ENCODE results near the gene HDGFL3.

The HDGFL3 gene

DNA sequence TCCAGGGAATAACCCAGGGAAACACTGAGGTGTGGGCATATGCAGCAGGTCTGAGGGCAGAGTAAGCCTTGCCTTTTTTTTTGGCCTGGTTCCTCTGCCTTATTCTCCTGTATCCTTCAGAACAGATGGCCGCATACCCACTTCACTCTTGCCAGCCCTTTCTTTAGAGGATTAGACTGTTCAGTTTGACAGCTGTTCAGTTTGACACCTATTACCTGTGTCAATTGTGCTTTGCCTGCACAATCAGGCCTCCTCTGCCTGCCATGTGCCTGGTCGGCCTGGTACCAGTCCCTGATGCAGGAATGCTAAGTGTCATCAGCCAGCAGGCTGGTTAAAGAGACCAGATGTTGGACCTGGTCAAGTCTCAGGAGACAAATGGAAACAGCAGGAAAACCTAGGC lies 77.8 kb downstream of the HDGFL3 start:
- DNase-seq (ENCODE audit: low read depth in 1 of 2, low spot score in 1 of 2) = no peak

DNA sequence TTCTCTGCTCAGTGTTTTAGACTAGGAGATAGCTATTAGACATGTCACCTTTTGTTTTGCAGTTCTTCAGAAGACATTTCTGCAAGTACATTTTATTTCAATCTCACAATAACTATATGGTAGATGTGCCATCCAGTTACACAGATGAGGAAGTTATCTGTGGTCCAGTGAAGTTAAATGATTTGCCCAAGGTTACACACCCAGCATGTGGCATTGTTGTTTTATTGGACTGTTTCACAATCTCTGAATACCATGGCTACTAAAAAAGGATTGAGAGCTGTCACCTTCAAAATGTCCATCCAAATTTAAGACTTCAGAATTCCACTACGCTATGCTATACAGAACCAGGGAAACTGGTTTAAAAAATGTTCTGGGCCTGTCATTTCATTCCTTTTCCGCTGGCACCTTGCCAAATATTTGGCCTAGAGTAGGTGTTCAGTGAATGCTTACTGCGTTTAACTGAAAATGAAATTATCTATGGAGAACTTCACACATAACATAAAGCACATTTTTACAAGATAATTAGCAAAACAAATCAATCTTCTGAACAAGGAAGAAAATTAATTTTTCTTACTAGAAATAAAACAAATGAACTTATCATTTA lies 80.0 kb downstream of the HDGFL3 start:
- DNase-seq (ENCODE audit: low read depth in 1 of 2, low spot score in 1 of 2) = no peak

DNA sequence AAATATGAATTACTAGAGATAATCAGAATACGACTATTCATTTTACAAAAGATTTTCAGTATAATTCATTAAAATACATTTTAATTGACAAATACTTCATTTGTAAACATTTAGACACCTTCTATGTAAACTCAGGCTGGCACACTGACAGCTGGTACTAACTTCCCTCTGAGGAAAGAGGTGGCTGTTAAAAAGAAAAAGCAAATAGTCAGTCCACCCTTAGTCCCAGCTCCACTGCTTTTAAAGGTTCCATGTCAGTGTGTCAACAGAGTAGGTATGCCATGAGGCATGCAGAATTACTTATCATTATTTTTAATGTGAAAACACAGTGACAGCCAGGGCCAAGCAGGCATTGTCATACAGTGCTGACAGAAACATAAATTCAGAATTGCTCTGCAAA lies 84.1 kb downstream of the HDGFL3 start:
- DNase-seq (ENCODE audit: low read depth in 1 of 2, low spot score in 1 of 2) = no peak

DNA sequence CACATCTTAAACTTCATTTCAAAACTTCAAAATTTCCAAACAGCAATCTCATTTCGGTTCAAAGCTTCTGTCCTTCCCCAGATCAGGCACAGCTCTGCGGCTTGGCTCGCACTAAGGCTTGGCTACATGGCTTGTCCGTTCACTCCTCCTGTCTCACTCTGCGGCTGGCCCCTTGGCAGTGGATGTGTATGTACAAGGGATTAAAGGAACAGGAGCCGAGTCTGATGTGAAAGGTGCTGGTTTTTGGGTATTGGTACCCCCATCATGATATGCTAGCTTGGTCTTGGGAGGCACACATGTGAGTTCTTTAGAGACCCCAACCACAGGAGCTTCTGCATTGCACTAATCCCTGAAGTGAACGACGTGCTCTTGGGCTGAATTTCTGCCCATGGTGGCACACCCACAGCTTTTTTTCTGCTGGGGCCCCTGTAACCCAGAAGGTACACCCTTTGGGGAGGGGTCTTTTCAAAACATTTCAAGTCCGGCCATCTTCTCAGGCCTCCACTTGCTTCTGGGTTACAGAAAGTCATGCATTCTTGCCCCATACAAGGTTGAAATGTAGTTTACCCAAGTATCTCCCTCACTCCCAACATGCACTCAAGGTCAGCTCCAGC lies 87.5 kb downstream of the HDGFL3 start:
- no peak for DNase-seq (ENCODE audit: low read depth in 1 of 2, low spot score in 1 of 2)

DNA sequence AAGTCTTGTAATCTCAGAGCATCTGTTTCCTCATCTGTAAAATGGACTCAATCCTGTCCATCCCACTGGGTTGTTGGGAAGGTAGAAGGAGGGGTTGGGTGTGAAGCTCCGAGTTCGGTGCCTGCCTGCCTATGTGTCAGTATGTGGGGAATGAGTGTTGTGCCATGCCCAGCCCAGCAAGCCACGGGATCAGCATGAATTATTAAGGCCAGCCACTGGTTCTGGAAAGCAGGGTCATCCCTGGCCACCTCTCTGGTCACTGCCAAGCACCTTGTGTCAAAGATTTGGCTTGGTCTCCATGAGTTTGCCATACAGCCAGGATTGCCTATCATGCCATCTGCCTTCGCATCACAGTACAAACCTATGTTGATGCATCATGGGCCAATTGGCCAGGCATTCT lies 88.7 kb downstream of the HDGFL3 start:
- DNase-seq (ENCODE audit: low read depth in 1 of 2, low spot score in 1 of 2) = no peak

DNA sequence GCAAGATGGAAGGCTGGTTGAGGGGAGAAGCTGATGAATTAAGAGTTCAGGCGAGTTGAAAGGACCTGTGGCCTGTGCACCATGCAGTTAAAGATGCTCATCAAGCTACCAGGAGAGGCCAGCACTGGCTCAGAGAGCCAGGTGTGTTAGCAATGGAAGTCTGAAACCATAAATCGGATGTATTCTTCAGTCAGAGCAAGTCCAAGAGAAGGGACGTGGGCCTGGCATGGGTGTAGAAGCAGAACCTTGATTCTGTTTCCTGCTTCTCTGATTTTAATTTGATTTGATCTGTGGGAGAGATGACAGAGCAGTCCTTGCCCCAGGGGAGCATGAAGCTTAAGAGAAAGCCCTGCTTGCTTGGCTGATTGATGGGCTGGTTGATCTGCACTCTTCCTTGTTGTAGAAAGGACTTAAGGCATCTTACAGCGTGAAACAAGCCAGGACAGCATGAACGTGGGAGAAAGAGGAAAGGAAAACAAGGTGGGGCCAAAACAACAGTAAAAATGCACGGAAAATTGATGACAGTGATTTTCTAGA lies 89.3 kb downstream of the HDGFL3 start:
- DNase-seq (ENCODE audit: low read depth in 1 of 2, low spot score in 1 of 2) = no peak

DNA sequence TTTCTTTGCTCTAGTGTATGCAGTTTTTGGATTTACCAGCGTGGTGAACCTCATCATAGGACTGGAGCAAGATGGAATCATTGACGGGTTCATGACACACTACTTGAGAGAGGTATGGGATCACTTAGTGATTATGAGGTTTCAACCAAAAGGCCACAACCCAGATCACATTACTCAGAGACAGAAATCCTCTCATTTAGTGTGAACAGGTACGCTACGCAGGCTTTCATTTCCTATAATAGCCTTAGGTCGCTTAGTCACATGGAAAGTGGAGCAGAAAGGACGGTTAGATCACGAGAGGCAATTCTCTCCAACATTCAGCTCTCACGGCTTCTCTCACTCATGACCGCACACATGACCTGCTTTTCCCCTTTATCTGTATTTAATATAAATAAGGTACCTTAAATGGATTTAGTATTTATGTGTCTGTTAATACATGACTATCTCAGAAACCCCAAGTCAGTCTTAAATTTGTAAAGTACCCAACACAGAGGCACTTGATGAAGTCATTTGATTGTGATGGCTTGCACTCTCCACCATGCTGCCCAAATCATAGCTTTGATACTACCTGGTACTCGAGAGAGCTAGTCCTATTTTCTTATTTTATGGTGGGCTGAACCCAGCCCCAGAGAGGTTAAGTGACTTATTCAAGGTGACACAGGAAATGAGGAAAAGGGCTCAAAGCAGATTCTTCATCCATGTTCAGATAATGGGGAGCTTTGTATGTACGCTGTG lies 91.6 kb downstream of the HDGFL3 start:
- DNase-seq (ENCODE audit: low read depth in 1 of 2, low spot score in 1 of 2) = no peak

DNA sequence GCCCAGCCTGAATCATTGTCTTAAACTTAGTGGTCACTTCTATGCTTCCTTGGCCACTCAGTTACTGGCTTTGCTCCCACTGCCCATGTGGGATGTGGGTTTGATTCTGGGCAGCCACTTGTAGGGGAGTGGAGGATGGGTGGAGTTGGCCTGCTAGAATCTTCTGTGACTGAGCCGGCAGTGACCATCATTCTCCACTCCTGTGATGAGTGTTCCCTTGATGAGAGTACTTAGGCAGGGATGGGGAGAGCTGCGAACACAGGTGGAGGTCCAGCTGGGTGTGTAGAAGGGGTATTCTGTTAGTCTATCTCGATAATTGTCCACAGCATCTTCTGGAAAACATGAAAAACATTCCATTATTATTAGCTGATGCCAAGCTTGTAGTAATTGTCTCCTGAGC lies 92.2 kb downstream of the HDGFL3 start:
- DNase-seq (ENCODE audit: low read depth in 1 of 2, low spot score in 1 of 2) = no peak

DNA sequence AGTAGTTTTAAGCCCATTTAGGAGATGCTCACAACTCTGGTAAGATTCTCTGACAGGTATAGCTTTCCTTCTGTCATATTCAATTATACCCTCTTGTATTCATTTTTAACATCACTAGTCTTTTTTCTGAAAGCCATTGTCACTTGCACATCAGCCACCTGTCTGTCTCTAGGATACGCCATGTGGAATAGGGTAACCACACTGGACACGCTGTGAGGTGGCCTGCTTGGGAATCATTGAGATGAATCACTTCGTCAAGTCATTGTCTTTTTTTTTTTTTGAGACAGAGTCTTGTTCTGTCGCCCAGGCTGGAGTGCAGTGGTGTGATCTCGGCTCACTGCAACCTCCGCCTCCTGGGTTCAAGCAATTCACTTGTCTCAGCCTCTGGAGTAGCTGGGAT lies 92.8 kb downstream of the HDGFL3 start:
- DNase-seq (ENCODE audit: low read depth in 1 of 2, low spot score in 1 of 2) = no peak

DNA sequence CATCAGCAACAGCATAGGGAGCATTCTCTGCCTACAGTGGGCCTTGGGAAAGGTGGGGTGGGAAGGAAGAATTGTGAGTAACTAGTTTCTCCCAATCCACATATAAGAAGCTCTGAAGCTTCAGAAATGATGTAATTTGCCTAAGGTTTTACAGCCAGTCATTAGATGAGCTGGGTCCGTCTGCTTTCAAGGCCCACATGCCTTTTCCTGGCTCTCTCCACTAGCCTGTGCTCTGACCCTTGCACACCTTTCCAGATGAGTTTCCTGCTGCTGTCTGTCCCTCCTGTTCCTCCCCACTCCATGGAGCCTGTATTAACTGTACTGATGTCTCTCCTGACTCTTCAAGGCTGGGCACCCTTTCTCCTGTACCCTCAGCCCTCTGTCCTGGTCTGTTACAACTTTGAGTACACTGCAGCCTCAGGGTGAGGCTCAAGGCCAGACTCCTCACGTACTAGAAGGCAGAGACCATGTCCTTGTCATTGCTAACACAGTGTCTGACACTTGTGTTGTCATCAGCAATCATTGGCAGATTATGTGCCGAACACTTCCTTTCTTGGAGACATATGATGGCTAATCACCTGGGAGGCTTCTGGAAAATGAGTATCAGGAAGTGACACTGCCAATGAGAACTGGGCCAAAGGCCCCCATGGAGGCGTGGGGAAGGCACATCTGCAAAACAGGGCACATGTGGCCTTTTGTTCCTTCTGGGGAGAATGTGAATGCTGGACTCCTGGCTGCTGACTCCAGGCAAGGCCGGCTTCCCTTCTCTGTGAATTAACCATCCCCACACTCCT lies 93.5 kb downstream of the HDGFL3 start:
- DNase-seq (ENCODE audit: low read depth in 1 of 2, low spot score in 1 of 2) = no peak

DNA sequence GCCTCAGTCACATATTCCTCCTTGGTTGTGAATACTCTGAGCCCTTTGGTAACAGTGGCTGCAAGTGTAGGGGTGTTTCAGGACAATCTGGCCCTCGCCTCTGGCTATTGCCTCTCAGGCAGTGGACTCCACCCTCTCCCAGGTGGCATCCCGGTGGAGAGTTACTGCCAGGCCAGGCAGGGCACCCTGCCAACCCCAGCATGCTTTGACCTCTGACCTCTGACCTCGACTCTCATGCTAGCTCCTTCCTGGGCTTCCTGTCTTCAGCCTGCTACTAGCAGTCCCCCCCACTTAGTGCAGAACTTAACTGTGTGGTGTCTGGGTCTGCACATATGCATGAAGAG lies 94.7 kb downstream of the HDGFL3 start:
- no peak for DNase-seq (ENCODE audit: low read depth in 1 of 2, low spot score in 1 of 2)

DNA sequence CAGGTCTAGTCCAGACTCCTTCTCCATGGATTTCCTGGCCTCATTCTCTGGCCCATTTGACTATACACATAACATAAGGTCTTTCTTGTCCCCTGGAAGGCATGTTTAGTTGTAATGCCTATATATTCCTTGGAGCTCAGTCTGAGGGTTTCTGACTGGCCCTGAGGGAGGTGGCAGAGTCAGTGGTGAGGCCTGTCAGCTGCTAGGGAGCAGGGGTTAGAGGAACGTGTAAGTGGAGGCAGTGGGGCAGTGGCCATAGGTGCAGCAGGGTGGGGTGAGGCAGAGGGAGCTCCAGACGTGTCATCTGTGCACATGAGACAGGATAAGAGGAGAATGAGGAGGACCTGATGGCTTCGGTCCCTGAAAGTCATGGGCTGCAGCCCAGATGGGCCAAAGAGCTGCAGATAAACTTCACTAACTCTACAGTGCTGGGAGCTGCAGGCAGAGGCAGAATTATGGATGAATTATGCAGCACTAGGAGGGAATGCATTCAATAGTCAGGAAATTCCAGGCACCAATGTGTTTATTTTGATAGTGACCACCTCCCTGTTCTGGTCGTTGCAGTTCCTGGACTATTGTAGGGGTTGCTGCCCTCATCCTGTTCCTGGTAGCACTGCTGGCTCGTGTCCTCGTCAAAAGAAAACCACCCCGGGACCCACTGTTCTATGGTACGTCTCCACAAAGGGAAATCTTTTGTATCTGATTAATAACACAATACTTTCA lies 95.2 kb downstream of the HDGFL3 start:
- DNase-seq (ENCODE audit: low read depth in 1 of 2, low spot score in 1 of 2) = no peak

DNA sequence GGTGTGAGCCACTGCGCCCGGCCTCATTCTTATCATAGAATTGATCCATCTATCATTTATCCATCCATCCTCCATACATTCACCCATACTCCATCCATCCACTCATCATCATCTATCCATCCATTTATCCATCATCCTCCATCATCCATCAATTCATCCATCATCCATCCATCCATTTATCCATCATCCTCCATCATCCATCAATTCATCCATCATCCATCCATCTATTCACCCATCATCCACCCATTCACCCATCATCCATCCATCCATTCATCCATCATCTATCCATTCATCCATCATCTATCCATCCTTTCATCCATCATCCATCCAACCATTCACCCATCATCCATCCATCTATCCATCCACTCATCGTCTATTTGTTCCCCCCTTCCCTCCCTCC lies 96.5 kb downstream of the HDGFL3 start:
- no peak for DNase-seq (ENCODE audit: low read depth in 1 of 2, low spot score in 1 of 2)

DNA sequence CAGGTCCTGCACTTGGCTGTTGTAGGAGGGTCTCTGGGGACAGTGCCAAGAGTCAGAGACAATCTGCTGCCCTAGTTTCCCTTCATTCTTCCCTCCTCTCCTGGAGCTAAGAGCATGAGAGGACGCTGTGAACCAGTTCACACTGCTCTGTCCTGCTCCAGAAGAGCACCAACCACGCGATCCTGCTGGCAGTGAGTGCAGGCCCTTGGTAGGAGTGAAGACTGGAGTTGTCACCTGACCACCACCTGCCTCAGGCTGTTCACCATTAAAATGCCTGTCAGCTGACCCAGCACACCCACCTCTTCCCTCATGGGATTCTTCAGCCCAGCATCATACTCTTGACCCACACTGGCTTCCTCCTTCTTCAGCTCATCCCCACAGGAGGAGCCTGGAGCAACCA lies 97.2 kb downstream of the HDGFL3 start:
- no peak for DNase-seq (ENCODE audit: low read depth in 1 of 2, low spot score in 1 of 2)

DNA sequence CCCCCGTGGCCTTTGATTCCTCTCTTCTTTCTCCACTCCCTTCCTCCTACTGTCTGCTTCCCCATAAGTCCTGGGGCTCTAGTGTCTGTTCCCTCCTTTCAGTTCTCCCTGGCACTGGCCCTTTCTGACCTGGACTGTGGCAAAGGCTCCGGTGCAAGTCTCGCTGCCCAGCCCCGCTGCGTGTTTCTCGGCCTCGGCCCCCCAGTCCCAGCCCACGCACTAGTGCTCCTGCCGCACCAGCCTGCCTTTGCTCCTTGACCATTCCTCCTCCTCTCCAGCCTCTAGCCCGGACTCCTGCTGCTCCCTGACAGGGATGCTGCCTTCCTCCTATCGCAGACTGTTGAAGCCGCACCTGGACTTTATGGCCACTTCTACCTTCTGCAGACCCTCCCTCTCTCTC lies 98.1 kb downstream of the HDGFL3 start:
- DNase-seq (ENCODE audit: low read depth in 1 of 2, low spot score in 1 of 2) = no peak

DNA sequence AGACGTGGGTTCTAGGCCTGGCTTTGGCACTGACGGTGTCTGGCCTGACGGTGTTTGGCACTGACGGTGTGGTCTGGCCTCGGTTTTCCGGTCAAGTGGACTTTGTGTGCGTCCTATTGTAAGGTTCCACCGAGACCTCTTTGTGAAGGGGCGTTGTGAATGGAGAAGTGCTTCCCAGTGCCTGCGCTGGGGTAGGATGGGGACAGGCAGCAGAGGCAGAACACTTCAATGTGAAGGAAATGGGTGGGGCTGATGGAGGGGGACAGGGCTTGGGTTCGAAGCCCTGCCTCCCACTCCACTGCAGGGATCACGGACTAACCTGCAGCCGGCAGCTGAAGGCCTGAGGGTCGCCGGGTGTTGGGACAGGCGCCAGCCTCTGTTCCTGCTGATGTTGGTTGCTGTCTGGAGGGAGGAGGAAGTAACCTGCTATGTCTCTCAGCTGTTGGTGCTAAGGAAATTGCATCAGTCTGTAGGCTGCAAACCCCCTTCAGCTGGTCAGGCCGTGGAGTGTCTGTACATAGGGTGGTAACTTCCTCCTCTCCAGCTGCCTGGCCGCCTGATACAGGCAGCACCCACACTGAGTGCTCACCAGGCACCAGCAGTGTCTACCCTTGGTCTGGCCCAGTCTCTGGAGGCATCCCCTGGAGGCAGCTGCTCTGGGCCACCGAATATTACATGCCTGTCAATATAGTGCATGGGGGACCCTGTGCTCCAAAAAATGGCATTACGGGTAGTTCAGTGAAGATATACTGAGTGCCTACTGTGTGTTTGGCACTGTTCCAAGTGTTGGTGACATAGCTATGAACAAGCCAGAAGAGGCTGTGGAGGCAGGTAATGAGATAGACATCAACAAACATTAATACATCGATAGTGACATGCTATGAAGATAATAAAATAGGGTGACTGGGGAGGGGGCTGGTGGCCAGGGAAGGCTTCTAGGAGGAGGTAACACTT lies 99.1 kb downstream of the HDGFL3 start:
- no peak for DNase-seq (ENCODE audit: low read depth in 1 of 2, low spot score in 1 of 2)

DNA sequence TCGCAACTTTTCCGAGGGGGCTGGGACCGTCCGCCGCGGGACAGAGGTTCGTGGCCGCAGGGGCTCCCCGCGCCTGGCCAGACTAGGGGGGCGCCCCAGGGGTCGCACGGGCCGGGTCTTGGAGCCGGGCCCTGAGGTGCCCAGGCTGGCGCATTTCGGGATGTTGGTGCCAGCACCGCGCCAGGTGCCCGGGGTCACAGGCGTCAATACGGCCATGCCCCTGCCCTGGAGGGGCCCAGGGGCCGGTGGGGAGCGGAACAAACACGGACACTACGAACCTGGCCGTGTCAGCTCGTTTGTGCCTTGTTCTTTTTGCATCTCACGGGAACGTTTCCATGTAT lies 99.8 kb downstream of the HDGFL3 start:
- no peak for DNase-seq (ENCODE audit: low read depth in 1 of 2, low spot score in 1 of 2)

DNA sequence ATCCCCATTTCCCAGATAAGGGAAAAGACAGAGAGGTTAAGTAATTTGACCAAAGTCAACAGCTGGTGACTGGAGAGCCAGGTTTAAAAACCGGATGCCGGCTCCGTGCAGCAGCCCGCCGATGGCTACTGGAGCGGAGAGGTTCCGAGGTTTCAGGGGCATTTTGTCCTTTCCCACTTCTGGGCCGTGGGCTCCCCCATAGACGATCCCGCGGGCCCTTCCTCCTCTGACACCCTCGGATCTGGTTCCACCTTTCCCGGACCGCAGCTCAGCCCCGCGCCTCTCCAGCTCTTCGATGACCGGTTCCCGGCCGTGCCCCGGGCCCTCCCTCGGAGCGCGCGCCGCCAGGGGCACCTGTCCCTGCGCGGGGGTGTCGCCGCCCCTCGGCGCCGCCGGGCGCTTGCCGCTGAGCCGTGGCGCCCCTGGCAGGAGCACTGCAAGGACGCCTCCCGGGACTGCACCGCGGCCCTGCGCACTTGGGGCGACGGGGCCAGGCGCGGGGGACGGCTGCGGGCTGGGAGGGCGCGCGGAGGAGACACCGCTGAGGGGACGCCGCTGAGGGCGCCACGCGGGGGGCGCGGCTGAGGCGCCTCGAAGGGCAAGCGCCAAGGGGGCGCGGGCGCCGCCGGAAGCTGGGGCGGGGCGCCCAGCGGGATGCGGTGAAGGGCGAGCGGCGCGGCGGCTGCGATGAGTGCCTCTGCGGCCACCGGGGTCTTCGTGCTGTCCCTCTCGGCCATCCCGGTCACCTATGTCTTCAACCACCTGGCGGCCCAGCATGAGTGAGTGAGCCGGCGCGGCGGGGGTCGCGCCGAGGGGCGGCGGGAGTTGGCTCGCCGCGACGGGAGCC lies 100.4 kb downstream of the HDGFL3 start, which contains the start of gene TM6SF1:
TM6SF1 (plus strand) TSS at position 652 of the 847 bp plus-strand sequence; CDS start at position 688, 36 bp downstream.
- DNase-seq (ENCODE audit: low read depth in 1 of 2, low spot score in 1 of 2) = no peak

DNA sequence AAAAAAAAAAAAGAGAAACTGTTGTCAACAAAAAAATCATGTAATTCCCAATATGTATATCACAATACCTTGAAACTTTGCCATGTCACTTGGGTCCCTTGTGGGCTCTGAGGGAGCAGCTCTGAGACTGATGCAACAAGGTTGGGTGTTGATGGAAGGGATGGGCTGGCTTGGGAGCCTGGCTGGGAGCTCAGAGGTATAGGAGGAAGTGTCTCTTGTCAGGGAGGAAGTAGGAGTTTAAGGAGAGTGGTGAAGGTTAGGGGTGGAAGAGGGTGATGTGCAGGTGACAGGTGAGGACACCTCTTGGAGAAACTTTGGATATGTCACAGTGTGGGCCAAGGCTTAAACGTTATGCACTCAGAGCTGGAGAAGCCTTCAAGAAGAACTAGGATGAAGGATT lies 102.2 kb downstream of the HDGFL3 start:
- no peak for DNase-seq (ENCODE audit: low read depth in 1 of 2, low spot score in 1 of 2)
